Suprapubic skin (tissue), 4 donors: ENCODE data around the gene IL3RA. TPM values are rescaled to one million over a fixed set of nuclear protein-coding genes. Genes with fewer than 3 reads are reported as not detected.
"Not testable (repeated sequence)": the region's sequence is repeated elsewhere in the genome, so short reads cannot be mapped to it uniquely, and the experiment has no call there.

Source experiments
- DNase-seq, 2 donors: peaks; one replicate each; pipeline ENCODE4 v3.0.0-alpha.2; 2019; ENCODE audit warnings: low spot score in 2 of 2
- H3K27ac ChIP-seq: fragments of 200-600 bp; sonication (generic); one replicate; pipeline ENCODE4 v1.5.1; 2019
- H3K27me3 ChIP-seq: fragments of 200-600 bp; sonication (generic); one replicate; pipeline ENCODE4 v1.5.1; 2019
- H3K36me3 ChIP-seq: fragments of 200-600 bp; sonication (generic); one replicate; pipeline ENCODE4 v1.5.1; 2019
- H3K4me1 ChIP-seq: fragments of 200-600 bp; sonication (generic); one replicate; pipeline ENCODE4 v1.5.1; 2019
- H3K4me3 ChIP-seq: fragments of 200-600 bp; sonication (generic); one replicate; pipeline ENCODE4 v1.5.1; 2019; ENCODE audit warnings: mild to moderate bottlenecking
- H3K9me3 ChIP-seq: fragments of 200-600 bp; sonication (generic); one replicate; pipeline ENCODE4 v1.5.1; 2019
- CTCF ChIP-seq, 2 donors: fragments of 200-600 bp in 1 of 2; fragments of 450-650 bp in 1 of 2; sonication (generic) in 1 of 2; IDR thresholded peaks; one replicate each; pipeline ENCODE4 v1.5.1; 2016 to 2019; ENCODE audit warnings: antibody characterized with exemption in 2 of 2, mild to moderate bottlenecking in 1 of 2, moderate library complexity in 1 of 2
- EP300 ChIP-seq: sonication (generic); formaldehyde crosslinking; IDR thresholded peaks from one replicate; pipeline ENCODE4 v1.6.1; 2017; ENCODE audit warnings: antibody characterized with exemption
- POLR2A ChIP-seq, 2 donors: fragments of 450-650 bp; IDR thresholded peaks; one replicate each; pipeline ENCODE4 v1.6.1; 2017; ENCODE audit warnings: antibody characterized with exemption in 2 of 2, mild to moderate bottlenecking in 2 of 2, moderate library complexity in 2 of 2
- POLR2AphosphoS5 ChIP-seq, 3 donors: sonication (generic); formaldehyde crosslinking; IDR thresholded peaks; one replicate each; pipeline ENCODE4 v1.6.1; 2017; ENCODE audit warnings: antibody characterized with exemption in 3 of 3
- WGBS: methylation state at CpG from one replicate; pipeline ENCODE4 v1.1.5; 2018; 5-methylcytosine and 5-hydroxymethylcytosine counted together
- total RNA-seq, 4 donors: library from RNA; depleted of rRNA; stranded (reverse); fragments of >200 nt; gene quantifications; one replicate each; pipeline ENCODE4 v1.1.0, GENCODE V29; 2016

IL3RA gene
- total RNA-seq, 4 donors from 2014 or later, result 2.2 to 9.0 (median 3.4) TPM

- H3K9me3 ChIP-seq, result no peaks in the 10 kb centered on the region
- no peak for DNase-seq
- TF ChIP-seq POLR2A (IDR thresholded peaks at IDR 0.05), result no peak
- TF ChIP-seq POLR2AphosphoS5 (IDR thresholded peaks at IDR 0.05), result no peak
- no peak for TF ChIP-seq CTCF (IDR thresholded peaks at IDR 0.05)
- TF ChIP-seq EP300, result no peak
Measured at GRCh38 chrX:1334854-1335253, 1.7 kb upstream of the IL3RA start.

GRCh38 chrX:1336948-1337779, 579 bp downstream of the IL3RA start:
- Histone ChIP-seq H3K27me3 (no peaks in the 10 kb centered on the region), H3K4me1 (peaks cover 13% of the 10 kb centered on the region), H3K27ac (peak overlapping the region; percentile 57), H3K36me3 (no peaks in the 10 kb centered on the region), H3K9me3 (no peaks in the 10 kb centered on the region), H3K4me3 (peak overlapping the region; percentile 50)
- no peak for DNase-seq
- TF ChIP-seq CTCF (IDR thresholded peaks at IDR 0.05) (no peak), POLR2AphosphoS5 (IDR thresholded peaks at IDR 0.05) (no peak), POLR2A (IDR thresholded peaks at IDR 0.05) (no peak), EP300 (no peak)
- whole genome bisulfite sequencing, result 46% methylated on average over 15 of the region's 18 CpGs

More at GRCh38 chrX:1334854-1335253, 1.7 kb upstream of the IL3RA start:
- no peak overlapping the region for H3K27ac ChIP-seq
- 69% methylated on average over 10 of the region's 10 CpGs for WGBS
- H3K4me3 ChIP-seq, result no peak overlapping the region
- peaks cover 13% of the 10 kb centered on the region for H3K4me1 ChIP-seq
- H3K36me3 ChIP-seq, result no peaks in the 10 kb centered on the region
- H3K27me3 ChIP-seq, result no peaks in the 10 kb centered on the region

- WGBS, result 85% methylated on average over 22 of the region's 22 CpGs
- no peak for DNase-seq
Measured at GRCh38 chrX:1341545-1342184, 5.1 kb downstream of the IL3RA start.

GRCh38 chrX:1349606-1350005, 13.0 kb downstream of the IL3RA start:
- not testable (repeated sequence) for H3K4me1 ChIP-seq, H3K27ac ChIP-seq, H3K4me3 ChIP-seq, H3K36me3 ChIP-seq, H3K9me3 ChIP-seq, H3K27me3 ChIP-seq, DNase-seq
- WGBS, result 94% methylated on average over 15 of the region's 15 CpGs

More at GRCh38 chrX:1341545-1342184, 5.1 kb downstream of the IL3RA start:
- Histone ChIP-seq H3K4me3 (no peak overlapping the region), H3K9me3 (no peaks in the 10 kb centered on the region), H3K4me1 (peaks cover 6% of the 10 kb centered on the region), H3K36me3 (no peaks in the 10 kb centered on the region), H3K27ac (no peak overlapping the region), H3K27me3 (no peaks in the 10 kb centered on the region)
- no peak for TF ChIP-seq POLR2AphosphoS5 (IDR thresholded peaks at IDR 0.05)
- no peak for TF ChIP-seq POLR2A (IDR thresholded peaks at IDR 0.05)
- no peak for TF ChIP-seq EP300
- no peak for TF ChIP-seq CTCF (IDR thresholded peaks at IDR 0.05)

- no peaks in the 10 kb centered on the region for H3K27me3 ChIP-seq
- 97% methylated on average over 35 of the region's 49 CpGs for WGBS
- H3K27ac ChIP-seq, result no peak overlapping the region
- no peaks in the 10 kb centered on the region for H3K9me3 ChIP-seq
- no peaks in the 10 kb centered on the region for H3K4me1 ChIP-seq
- no peak overlapping the region for H3K4me3 ChIP-seq
- TF ChIP-seq POLR2AphosphoS5 (IDR thresholded peaks at IDR 0.05) (no peak), EP300 (no peak), POLR2A (IDR thresholded peaks at IDR 0.05) (no peak)
- H3K36me3 ChIP-seq, result no peaks in the 10 kb centered on the region
- DNase-seq, result no peak
Measured at GRCh38 chrX:1351981-1352714, 15.6 kb downstream of the IL3RA start.
